ENCODE results near the gene COL12A1.

DNA sequence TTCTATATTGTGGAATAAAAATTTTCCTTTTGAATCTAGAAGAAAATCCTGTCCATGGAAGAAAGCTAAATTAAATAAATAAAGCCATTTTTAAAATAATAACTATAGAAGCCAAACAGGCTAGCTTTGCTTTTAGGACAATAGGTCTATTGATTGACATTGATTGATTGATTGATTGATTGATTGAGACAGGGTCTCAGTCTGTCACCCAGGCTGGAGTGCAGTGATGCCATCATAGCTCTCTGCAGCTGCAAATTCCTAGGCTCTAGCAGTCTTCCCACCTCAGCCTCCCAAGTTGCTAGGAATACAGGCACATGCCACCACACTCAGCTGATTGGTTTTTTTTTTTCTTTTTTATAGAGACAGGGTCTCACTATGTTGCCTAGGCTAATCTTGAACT is 97.9 kb downstream of the COL12A1 start:
- no peak for TF ChIP-seq EZH2 (IDR thresholded peaks at IDR 0.05; ENCODE audit: low read length, missing control alignments)
- TF ChIP-seq, protein P1, sequence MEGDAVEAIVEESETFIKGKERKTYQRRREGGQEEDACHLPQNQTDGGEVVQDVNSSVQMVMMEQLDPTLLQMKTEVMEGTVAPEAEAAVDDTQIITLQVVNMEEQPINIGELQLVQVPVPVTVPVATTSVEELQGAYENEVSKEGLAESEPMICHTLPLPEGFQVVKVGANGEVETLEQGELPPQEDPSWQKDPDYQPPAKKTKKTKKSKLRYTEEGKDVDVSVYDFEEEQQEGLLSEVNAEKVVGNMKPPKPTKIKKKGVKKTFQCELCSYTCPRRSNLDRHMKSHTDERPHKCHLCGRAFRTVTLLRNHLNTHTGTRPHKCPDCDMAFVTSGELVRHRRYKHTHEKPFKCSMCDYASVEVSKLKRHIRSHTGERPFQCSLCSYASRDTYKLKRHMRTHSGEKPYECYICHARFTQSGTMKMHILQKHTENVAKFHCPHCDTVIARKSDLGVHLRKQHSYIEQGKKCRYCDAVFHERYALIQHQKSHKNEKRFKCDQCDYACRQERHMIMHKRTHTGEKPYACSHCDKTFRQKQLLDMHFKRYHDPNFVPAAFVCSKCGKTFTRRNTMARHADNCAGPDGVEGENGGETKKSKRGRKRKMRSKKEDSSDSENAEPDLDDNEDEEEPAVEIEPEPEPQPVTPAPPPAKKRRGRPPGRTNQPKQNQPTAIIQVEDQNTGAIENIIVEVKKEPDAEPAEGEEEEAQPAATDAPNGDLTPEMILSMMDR (conservative IDR thresholded peaks at IDR 0.05 in 1 of 2, IDR thresholded peaks at IDR 0.05 in 1 of 2; ENCODE audit: low read depth in 1 of 2, low read length in 2 of 2): no peak
